Mammary epithelial cell (primary cell): ENCODE data around the gene CNTN4.

Experiments
- CTCF ChIP-seq, 2 donors: IDR thresholded peaks in 1 of 2; conservative IDR thresholded peaks in 1 of 2; 2 replicates each; pipeline ENCODE4 v1.5.1; 2011 to 2012; ENCODE audit warnings: inconsistent platforms in 2 of 2, low read length in 2 of 2, mild to moderate bottlenecking in 2 of 2, control low read depth in 1 of 2, low read depth in 1 of 2; ENCODE audit not compliant: insufficient read depth in 1 of 2; ENCODE audit errors: extremely low read depth in 1 of 2
- EZH2 ChIP-seq: IDR thresholded peaks from 2 replicates; pipeline ENCODE4 v1.6.1; 2012; ENCODE audit warnings: low read length, inconsistent platforms, borderline replicate concordance

GRCh38 chr3:2526926-2527325 is 428.3 kb downstream of the CNTN4 start:
- TF ChIP-seq CTCF (conservative IDR thresholded peaks at IDR 0.05 in 1 of 2, IDR thresholded peaks at IDR 0.05 in 1 of 2; ENCODE audit: extremely low read depth in 1 of 2, insufficient read depth in 1 of 2, low read depth in 1 of 2, low read length in 2 of 2) (no peak), EZH2 (no peak)
